GM23248 (cell line): Measurements from ENCODE around the gene RGL1. TPM values are rescaled to one million over a fixed set of nuclear protein-coding genes. Genes with fewer than 3 reads are reported as not detected.

Source experiments
- DNase-seq: peaks from one replicate; pipeline ENCODE4 v3.0.0-alpha.2; 2015
- H2AFZ ChIP-seq: fragments of 200-600 bp; sonication (generic); 2 replicates; pipeline ENCODE4 v1.6.1; 2016; ENCODE audit warnings: antibody characterized with exemption
- H3F3A ChIP-seq: fragments of 200-600 bp; sonication (generic); 2 replicates; pipeline ENCODE4 v1.6.1; 2016; ENCODE audit warnings: mild to moderate bottlenecking, antibody characterized with exemption, mixed run types; ENCODE audit not compliant: insufficient read depth
- H3K27ac ChIP-seq: fragments of 200-600 bp; sonication (generic); 2 replicates; pipeline ENCODE4 v1.5.1; 2016; ENCODE audit warnings: mild to moderate bottlenecking
- H3K27me3 ChIP-seq: fragments of 200-600 bp; sonication (generic); replicated peaks from 2 replicates; pipeline ENCODE4 v1.6.1; 2016; ENCODE audit warnings: mild to moderate bottlenecking; ENCODE audit not compliant: insufficient read depth
- H3K36me3 ChIP-seq: fragments of 200-600 bp; sonication (generic); 2 replicates; pipeline ENCODE4 v1.6.1; 2016; ENCODE audit warnings: low read depth, mild to moderate bottlenecking
- H3K4me1 ChIP-seq: fragments of 200-600 bp; sonication (generic); 2 replicates; pipeline ENCODE4 v1.6.1; 2016; ENCODE audit warnings: mild to moderate bottlenecking; ENCODE audit not compliant: insufficient read depth
- H3K4me2 ChIP-seq: fragments of 200-600 bp; sonication (generic); one replicate; pipeline ENCODE4 v1.6.1; 2016; ENCODE audit warnings: mild to moderate bottlenecking; ENCODE audit not compliant: unreplicated experiment
- H3K4me3 ChIP-seq: fragments of 200-600 bp; sonication (generic); 2 replicates; pipeline ENCODE4 v1.5.1; 2016; ENCODE audit warnings: mild to moderate bottlenecking
- H3K79me2 ChIP-seq: fragments of 200-600 bp; sonication (generic); 2 replicates; pipeline ENCODE4 v1.6.1; 2016; ENCODE audit warnings: mild to moderate bottlenecking; ENCODE audit not compliant: insufficient read depth
- H3K9ac ChIP-seq: fragments of 200-600 bp; sonication (generic); 2 replicates; pipeline ENCODE4 v1.6.1; 2016; ENCODE audit warnings: mild to moderate bottlenecking
- H3K9me2 ChIP-seq: fragments of 200-600 bp; sonication (generic); 2 replicates; pipeline ENCODE4 v1.6.1; 2016; ENCODE audit warnings: mixed run types, mild to moderate bottlenecking, moderate library complexity; ENCODE audit not compliant: insufficient read depth
- H3K9me3 ChIP-seq: fragments of 200-600 bp; sonication (generic); one replicate; pipeline ENCODE4 v1.6.1; 2017; ENCODE audit warnings: low read depth
- H4K20me1 ChIP-seq: fragments of 200-600 bp; sonication (generic); 2 replicates; pipeline ENCODE4 v1.6.0; 2016; ENCODE audit not compliant: insufficient read depth
- EZH2 ChIP-seq: fragments of 200-600 bp; sonication (generic); IDR thresholded peaks from 2 replicates; pipeline ENCODE4 v1.6.1; 2018; ENCODE audit warnings: antibody characterized with exemption, mild to moderate bottlenecking; ENCODE audit not compliant: insufficient read depth, poor library complexity, severe bottlenecking
- EZH2phosphoT487 ChIP-seq: fragments of 200-600 bp; sonication (generic); IDR thresholded peaks from 2 replicates; pipeline ENCODE4 v1.6.1; 2018; ENCODE audit warnings: antibody characterized with exemption, moderate library complexity, mild to moderate bottlenecking, low read depth; ENCODE audit not compliant: insufficient read depth
- WGBS, 2 experiments: methylation state at CpG; one replicate each; pipeline ENCODE4 v1.1.6; 2015 to 2017; ENCODE audit warnings: low lambda C conversion rate in 2 of 2, low coverage in 1 of 2; ENCODE audit errors: missing lambda C conversion rate in 2 of 2; 5-methylcytosine and 5-hydroxymethylcytosine counted together
- in situ Hi-C: fragments of 300-500 bp; cut with MboI; formaldehyde crosslinking; loops from 2 replicates; pipeline ENCODE4 v1.15.0; 2020
- polyA plus RNA-seq: library from polyadenylated mRNA; unstranded; fragments of >200 nt; fragmentation: Nextera tagmentation; extraction: Ambion mirVana; gene quantifications from 2 replicates; pipeline ENCODE4 v1.2.1, GENCODE V29; 2016
- total RNA-seq: library from RNA; depleted of rRNA; stranded (reverse); fragments of >200 nt; shearing (Covaris generic); gene quantifications from 2 replicates; pipeline ENCODE4 v1.2.3, GENCODE V29; 2014

The RGL1 gene
- total and polyA plus RNA-seq, 2 experiments from 2014 or later: 9.4 to 13.4 TPM

DNA sequence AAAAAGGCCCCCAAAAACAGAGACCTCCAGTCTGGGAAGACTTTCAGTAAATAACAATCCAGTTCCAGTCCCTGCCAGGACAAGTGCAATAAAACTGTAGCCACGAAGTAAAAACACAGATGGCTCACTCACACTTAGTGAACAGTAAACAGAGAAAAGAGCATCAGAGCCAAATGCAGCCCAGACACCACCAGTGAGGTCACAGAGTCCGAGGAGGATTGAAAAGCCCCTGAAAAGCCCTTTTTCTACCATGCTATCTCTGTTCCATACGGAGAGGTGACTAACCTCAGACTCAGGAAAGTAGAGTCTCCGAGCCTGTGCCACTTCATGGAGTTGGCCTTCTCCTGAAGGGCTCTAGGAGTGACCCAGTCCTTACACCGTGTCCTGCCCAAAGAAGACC, 148.1 kb downstream of the RGL1 start:
- H3K9me2 ChIP-seq: no peaks in the 10 kb centered on the region
- 40 to 50% methylated on average over 5 of the region's 5 CpGs for WGBS, 2 experiments
- H3K36me3 ChIP-seq: no peaks in the 10 kb centered on the region
- peaks cover 9% of the 10 kb centered on the region for H3F3A ChIP-seq
- DNase-seq: no peak
- TF ChIP-seq EZH2phosphoT487 (no peak), EZH2 (no peak)
- in situ Hi-C loops: no loop called here
- H3K27me3 ChIP-seq: no peaks in the 10 kb centered on the region
- H3K4me2 ChIP-seq: no peak overlapping the region
- H3K79me2 ChIP-seq: no peaks in the 10 kb centered on the region
- no peak overlapping the region for H3K4me3 ChIP-seq
- H3K9me3 ChIP-seq: no peaks in the 10 kb centered on the region
- H3K9ac ChIP-seq: no peak overlapping the region
- H3K27ac ChIP-seq: no peak overlapping the region
- H3K4me1 ChIP-seq: peaks cover 11% of the 10 kb centered on the region
- H4K20me1 ChIP-seq: no peaks in the 10 kb centered on the region
- H2AFZ ChIP-seq: no peak overlapping the region

DNA sequence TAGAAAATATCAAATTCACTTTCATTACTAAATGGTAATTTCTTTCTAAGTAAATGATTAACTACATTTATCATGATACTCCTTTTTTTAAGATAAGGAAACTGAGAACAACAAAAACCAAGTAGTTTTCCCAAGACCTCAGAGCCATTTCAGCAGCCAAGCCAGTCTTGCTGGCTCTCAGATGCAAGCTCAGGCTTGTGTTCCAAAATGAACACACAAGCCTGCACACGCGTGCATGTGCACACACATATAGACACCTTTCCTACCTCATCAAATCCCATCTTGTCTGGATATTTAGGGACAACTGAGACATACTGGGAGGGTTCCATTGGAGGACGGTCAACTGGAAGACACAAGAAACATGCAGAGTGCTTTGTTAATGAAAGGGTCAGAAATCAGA, 149.6 kb downstream of the RGL1 start:
- Histone ChIP-seq H4K20me1 (no peaks in the 10 kb centered on the region), H3K79me2 (no peaks in the 10 kb centered on the region), H3K27ac (no peak overlapping the region), H3K9ac (no peak overlapping the region), H3K9me2 (no peaks in the 10 kb centered on the region), H3K4me3 (no peak overlapping the region), H3K9me3 (no peaks in the 10 kb centered on the region), H3K36me3 (no peaks in the 10 kb centered on the region), H3K4me2 (no peak overlapping the region), H3K4me1 (peaks cover 11% of the 10 kb centered on the region), H2AFZ (no peak overlapping the region), H3F3A (peaks cover 9% of the 10 kb centered on the region), H3K27me3 (no peaks in the 10 kb centered on the region)
- 82 to 90% methylated on average over 3 of the region's 3 CpGs for WGBS, 2 experiments
- TF ChIP-seq EZH2phosphoT487 (no peak), EZH2 (no peak)
- no peak for DNase-seq
- in situ Hi-C loops: no loop called here

GRCh38 chr1:183956559-183957188, 151.8 kb downstream of the RGL1 start:
- in situ Hi-C loops: no loop called here
- DNase-seq: peak; percentile 85
- Histone ChIP-seq H3K4me2 (peak overlapping the region; percentile 17), H3K4me1 (peaks cover 15% of the 10 kb centered on the region), H3K9ac (no peak overlapping the region), H4K20me1 (no peaks in the 10 kb centered on the region), H3K27me3 (no peaks in the 10 kb centered on the region), H3F3A (peaks cover 9% of the 10 kb centered on the region), H3K9me2 (no peaks in the 10 kb centered on the region), H3K27ac (peak overlapping the region; percentile 23), H2AFZ (peak overlapping the region; percentile 64), H3K4me3 (no peak overlapping the region), H3K79me2 (no peaks in the 10 kb centered on the region), H3K9me3 (no peaks in the 10 kb centered on the region), H3K36me3 (no peaks in the 10 kb centered on the region)
- WGBS, 2 experiments: 20 to 39% methylated on average over 2 of the region's 2 CpGs
- no peak for TF ChIP-seq EZH2
- 0 out of 2 replicates have a peak, but pooled peaks have one; percentile 35 for TF ChIP-seq EZH2phosphoT487

DNA sequence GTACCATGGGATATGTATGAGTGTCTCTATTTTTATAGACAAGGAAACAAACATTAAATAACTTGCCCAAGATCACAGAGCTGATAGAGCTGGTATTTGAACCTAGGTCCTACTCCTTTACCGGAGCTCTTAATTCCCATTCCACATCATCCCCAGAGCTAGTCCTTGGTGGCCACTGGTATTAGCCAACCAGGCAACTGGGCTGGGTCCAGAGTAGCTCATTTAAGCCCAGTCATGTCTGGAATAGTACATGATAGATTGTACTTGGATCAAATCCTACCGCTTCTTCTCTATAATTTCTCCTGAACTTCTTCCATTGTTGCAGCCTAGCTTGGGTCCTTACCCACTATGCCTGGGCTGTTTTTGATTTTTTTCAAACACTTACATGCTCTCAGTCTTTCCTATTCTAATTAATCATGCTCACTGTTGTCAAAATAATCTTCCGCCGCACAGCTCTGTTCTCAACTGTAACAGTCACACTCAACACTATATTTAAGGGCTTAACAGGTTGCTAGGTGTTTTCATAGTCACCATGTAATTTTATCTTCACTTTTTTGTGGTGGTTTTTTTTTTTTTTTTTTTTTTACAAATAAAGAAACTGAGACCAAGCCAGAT, 152.4 kb downstream of the RGL1 start:
- Histone ChIP-seq H3K4me1 (peaks cover 21% of the 10 kb centered on the region), H3K4me3 (no peak overlapping the region), H3F3A (peaks cover 9% of the 10 kb centered on the region), H3K9ac (no peak overlapping the region), H3K27ac (peak overlapping the region; percentile 23; the same call in 1 of the 2 replicates), H3K79me2 (no peaks in the 10 kb centered on the region), H2AFZ (peak overlapping the region; percentile 64), H3K9me2 (no peaks in the 10 kb centered on the region), H3K9me3 (no peaks in the 10 kb centered on the region), H3K4me2 (peak overlapping the region; percentile 17), H3K27me3 (no peaks in the 10 kb centered on the region), H4K20me1 (no peaks in the 10 kb centered on the region), H3K36me3 (no peaks in the 10 kb centered on the region)
- in situ Hi-C loops: no loop called here
- DNase-seq: no peak
- 86 to 87% methylated on average over 4 of the region's 4 CpGs for WGBS, 2 experiments
- TF ChIP-seq EZH2phosphoT487: no peak
- TF ChIP-seq EZH2: no peak
